GM12878 (cell line): ENCODE data around the gene PTPN12. TPM values are rescaled to one million over a fixed set of nuclear protein-coding genes. Genes with fewer than 3 reads are reported as not detected.
"Not testable (repeated sequence)": the region's sequence is repeated elsewhere in the genome, so short reads cannot be mapped to it uniquely, and the experiment has no call there.

ENCODE experiments used
- ATAC-seq: fragments of 200-7000 bp; cut with Tn5 transposase; 3 replicates; pipeline ENCODE4 v1.9.1; 2020; ENCODE audit warnings: mild to moderate bottlenecking, moderate library complexity
- BruUV-seq: library from RNA; stranded (reverse); fragments of 400-500 nt; replicated peaks from 2 replicates; lab custom pipeline; 2021; lab: Mats Ljungman, UMichigan
- CTCF ChIA-PET: fragments of 300-600 bp; sonication (Branson Sonifier 250); formaldehyde crosslinking; extraction: SDS; loops from one replicate; lab custom pipeline; 2021; ENCODE audit warnings: inconsistent platforms; lab: Yijun Ruan, JAX
- POLR2A ChIA-PET: fragments of 350-600 bp; formaldehyde crosslinking; extraction: SDS; loops from one replicate; lab custom pipeline; 2021; ENCODE audit warnings: inconsistent platforms; lab: Charles Lee
- RAD21 ChIA-PET: fragments of 300-600 bp; sonication (Branson Sonifier 250); formaldehyde crosslinking; loops from one replicate; lab custom pipeline; 2023; ENCODE audit warnings: antibody characterized with exemption; ENCODE audit not compliant: unreplicated experiment; lab: Charles Lee
- SMC1A ChIA-PET: fragments of 300-600 bp; sonication (Branson Sonifier 250); formaldehyde crosslinking; loops from one replicate; lab custom pipeline; 2023; ENCODE audit not compliant: unreplicated experiment, uncharacterized antibody; lab: Charles Lee
- DNase-seq: peaks from one replicate; pipeline ENCODE4 v3.0.0-alpha.2; 2011; ENCODE audit warnings: low read depth, low spot score
- FAIRE-seq: peaks from 3 replicates; lab custom pipeline; 2011; peaks lifted over from hg19 to GRCh38; lab: Jason Lieb, UNC
- H2AFZ ChIP-seq: 2 replicates; pipeline ENCODE4 v1.6.0; 2011; ENCODE audit warnings: low read depth, low read length, control low read depth; ENCODE audit not compliant: control insufficient read depth
- H3K27ac ChIP-seq: 2 replicates; pipeline ENCODE4 v1.5.1; 2011; ENCODE audit warnings: control low read depth; ENCODE audit not compliant: control insufficient read depth, insufficient read depth
- H3K27me3 ChIP-seq, 2 experiments: replicated peaks in 1 of 2; 2 replicates each; pipeline versions ENCODE4 v1.6.0 to v1.6.1; 2011; ENCODE audit warnings: low read length in 1 of 2; ENCODE audit not compliant: control insufficient read depth in 2 of 2, insufficient read depth in 2 of 2
- H3K36me3 ChIP-seq, 2 experiments: 2 replicates each; pipeline ENCODE4 v1.5.1; 2011; ENCODE audit warnings: low read length in 1 of 2; ENCODE audit not compliant: control insufficient read depth in 2 of 2, insufficient read depth in 2 of 2
- H3K4me1 ChIP-seq: 2 replicates; pipeline ENCODE4 v1.6.1; 2011; ENCODE audit warnings: mild to moderate bottlenecking, low read length, moderate library complexity, mixed read lengths; ENCODE audit not compliant: control insufficient read depth, insufficient read depth
- H3K4me2 ChIP-seq: 2 replicates; pipeline ENCODE4 v1.6.0; 2011; ENCODE audit warnings: control low read depth; ENCODE audit not compliant: control insufficient read depth, insufficient read depth
- H3K4me3 ChIP-seq: fragments of 200-600 bp; sonication (generic); 2 replicates; pipeline ENCODE4 v1.5.1; 2016
- H3K79me2 ChIP-seq: 2 replicates; pipeline ENCODE4 v1.6.0; 2011; ENCODE audit warnings: low read length; ENCODE audit not compliant: control insufficient read depth, insufficient read depth
- H3K9ac ChIP-seq: 2 replicates; pipeline ENCODE4 v1.8.0; 2011; ENCODE audit warnings: low read length, control low read depth, mixed read lengths; ENCODE audit not compliant: control insufficient read depth, insufficient read depth
- H3K9me3 ChIP-seq: replicated peaks from 3 replicates; pipeline ENCODE4 v1.5.1; 2011; ENCODE audit warnings: mild to moderate bottlenecking, low read length; ENCODE audit not compliant: control insufficient read depth, insufficient read depth
- H4K20me1 ChIP-seq: 2 replicates; pipeline ENCODE4 v1.6.0; 2011; ENCODE audit not compliant: control insufficient read depth, insufficient read depth
- ATF7 ChIP-seq: fragments of 450-650 bp; IDR thresholded peaks from 2 replicates; pipeline ENCODE4 v1.6.1; 2016; ENCODE audit warnings: low read depth, mild to moderate bottlenecking
- BCL11A ChIP-seq: IDR thresholded peaks from 2 replicates; pipeline ENCODE4 v1.6.1; 2011; ENCODE audit warnings: low read depth, low read length
- BHLHE40 ChIP-seq, 2 experiments: fragments of 450-650 bp in 1 of 2; IDR thresholded peaks; 2 replicates each; pipeline ENCODE4 v1.6.1; 2011 to 2017; ENCODE audit warnings: low read depth in 2 of 2, borderline replicate concordance in 1 of 2, improper control_type of control experiment in 1 of 2, low read length in 1 of 2, mild to moderate bottlenecking in 1 of 2
- BRCA1 ChIP-seq: IDR thresholded peaks from 2 replicates; pipeline ENCODE4 v1.6.1; 2011; ENCODE audit warnings: low read depth, low read length, improper control_type of control experiment
- GABPA ChIP-seq: IDR thresholded peaks from 2 replicates; pipeline ENCODE4 v1.6.1; 2014; ENCODE audit warnings: antibody characterized with exemption, low read depth, mild to moderate bottlenecking, inconsistent platforms
- HDGF ChIP-seq: fragments of 450-650 bp; IDR thresholded peaks from 2 replicates; pipeline ENCODE4 v1.6.1; 2016; ENCODE audit warnings: antibody characterized with exemption
- MXI1 ChIP-seq: fragments of 150-350 bp; IDR thresholded peaks from 2 replicates; pipeline ENCODE4 v1.6.1; 2011; ENCODE audit warnings: low read depth, mild to moderate bottlenecking, inconsistent platforms, low read length, improper control_type of control experiment
- MYB ChIP-seq: fragments of 150-350 bp; IDR thresholded peaks from 2 replicates; pipeline ENCODE4 v1.6.1; 2014; ENCODE audit warnings: mild to moderate bottlenecking, low read depth, low read length, borderline replicate concordance
- RAD21 ChIP-seq: IDR thresholded peaks from 2 replicates; pipeline ENCODE4 v1.6.1; 2011; ENCODE audit warnings: mild to moderate bottlenecking, low read depth, low read length, moderate library complexity; ENCODE audit not compliant: insufficient read depth
- RAD51 ChIP-seq: fragments of 450-650 bp; IDR thresholded peaks from 2 replicates; pipeline ENCODE4 v1.6.1; 2016; ENCODE audit warnings: moderate library complexity, mild to moderate bottlenecking, inconsistent platforms
- RCOR1 ChIP-seq: conservative IDR thresholded peaks from 2 replicates; pipeline ENCODE4 v1.6.1; 2012; ENCODE audit warnings: low read depth, low read length, improper control_type of control experiment
- SUZ12 ChIP-seq: fragments of 200-600 bp; sonication (generic); IDR thresholded peaks from one replicate; pipeline ENCODE4 v1.6.1; 2018; ENCODE audit warnings: antibody characterized with exemption, mild to moderate bottlenecking; ENCODE audit not compliant: unreplicated experiment
- TAF1 ChIP-seq: IDR thresholded peaks from 2 replicates; pipeline ENCODE4 v1.6.1; 2011; ENCODE audit warnings: mild to moderate bottlenecking, low read depth, low read length, borderline replicate concordance
- TBL1XR1 ChIP-seq: IDR thresholded peaks from 2 replicates; pipeline ENCODE4 v1.6.1; 2012; ENCODE audit warnings: low read depth, low read length, improper control_type of control experiment
- ZBED1 ChIP-seq: IDR thresholded peaks from 2 replicates; pipeline ENCODE4 v1.6.1; 2016; ENCODE audit warnings: borderline replicate concordance
- WGBS: methylation state at CpG from one replicate; pipeline ENCODE4 v1.1.6; 2016; ENCODE audit warnings: low lambda C conversion rate; ENCODE audit not compliant: insufficient replicate concordance, insufficient coverage; ENCODE audit errors: missing lambda C conversion rate; 5-methylcytosine and 5-hydroxymethylcytosine counted together
- in situ Hi-C: fragments of 300-500 bp; cut with MboI; formaldehyde crosslinking; loops from 9 replicates; pipeline ENCODE4 v1.14.3; 2018; ENCODE audit warnings: mixed read lengths
- intact Hi-C: fragments of 100-400 bp; cut with micrococcal nuclease; formaldehyde crosslinking; loops from one replicate; pipeline ENCODE4 v1.14.2; 2022; ENCODE audit not compliant: unreplicated experiment
- polyA plus RNA-seq, 11 experiments: library from polyadenylated mRNA; depleted of rRNA in 4 of 11; unstranded in 6 of 11; stranded (reverse) in 5 of 11; fragments of >200 nt; fragmentation: Nextera tagmentation in 4 of 11; fragmentation: Illumina TruSeq in 1 of 11; extraction: Ambion mirVana in 4 of 11; extraction: Trizol in 1 of 11; gene quantifications; 1 replicate in 1 of 11; 2 replicates in 10 of 11; pipeline versions ENCODE4 v1.2.1 to v1.2.3, GENCODE V29; 2011 to 2016; ENCODE audit warnings: inconsistent platforms in 2 of 11, missing spikeins in 2 of 11, low read depth in 1 of 11
- total RNA-seq, 4 experiments: library from RNA; depleted of rRNA in 3 of 4; stranded (reverse); fragments of >200 nt in 3 of 4; fragmentation: Illumina TruSeq in 1 of 4; extraction: Trizol in 1 of 4; gene quantifications; 2 replicates each; pipeline versions ENCODE4 v1.2.1 to v1.2.3, GENCODE V29; 2013 to 2021
- TF ChIP-seq, protein P1 (sequence below): fragments of 450-650 bp; IDR thresholded peaks from 2 replicates; pipeline ENCODE4 v1.6.1; 2017; ENCODE audit warnings: borderline replicate concordance

The PTPN12 gene
- total and polyA plus RNA-seq, 10 of the 15 experiments (the other 5 are each of a cell fraction or from before 2014, with no cell fraction given): 6.6 to 52.9 (median 17.4) TPM

DNA sequence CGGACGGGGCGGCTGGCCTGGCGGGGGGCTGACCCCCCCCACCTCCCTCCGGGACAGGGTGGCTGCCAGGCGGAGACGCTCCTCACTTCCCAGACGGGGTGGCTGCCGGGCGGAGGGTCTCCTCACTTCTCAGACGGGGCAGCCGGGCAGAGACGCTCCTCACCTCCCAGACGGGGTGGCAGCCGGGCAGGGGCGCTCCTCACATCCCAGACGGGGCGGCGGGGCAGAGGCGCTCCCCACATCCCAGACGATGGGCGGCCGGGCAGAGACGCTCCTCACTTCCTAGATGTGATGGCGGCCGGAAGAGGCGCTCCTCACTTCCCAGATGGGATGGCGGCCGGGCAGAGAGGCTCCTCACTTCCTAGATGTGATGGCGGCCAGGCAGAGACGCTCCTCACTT is 3.0 kb upstream of the PTPN12 start:
- intact Hi-C loops, FAIRE-seq: not testable (repeated sequence)

GRCh38 chr7:77536017-77536412 is 1.1 kb upstream of the PTPN12 start:
- no peak for FAIRE-seq
- peak overlapping the region; percentile 89 for H3K4me2 ChIP-seq
- TF ChIP-seq BHLHE40 (IDR thresholded peaks at IDR 0.05; ENCODE audit: borderline replicate concordance in 1 of 2, low read depth in 2 of 2, low read length in 1 of 2): no peak
- no peak for TF ChIP-seq ZBED1
- TF ChIP-seq HDGF: no peak
- TF ChIP-seq, protein P1, sequence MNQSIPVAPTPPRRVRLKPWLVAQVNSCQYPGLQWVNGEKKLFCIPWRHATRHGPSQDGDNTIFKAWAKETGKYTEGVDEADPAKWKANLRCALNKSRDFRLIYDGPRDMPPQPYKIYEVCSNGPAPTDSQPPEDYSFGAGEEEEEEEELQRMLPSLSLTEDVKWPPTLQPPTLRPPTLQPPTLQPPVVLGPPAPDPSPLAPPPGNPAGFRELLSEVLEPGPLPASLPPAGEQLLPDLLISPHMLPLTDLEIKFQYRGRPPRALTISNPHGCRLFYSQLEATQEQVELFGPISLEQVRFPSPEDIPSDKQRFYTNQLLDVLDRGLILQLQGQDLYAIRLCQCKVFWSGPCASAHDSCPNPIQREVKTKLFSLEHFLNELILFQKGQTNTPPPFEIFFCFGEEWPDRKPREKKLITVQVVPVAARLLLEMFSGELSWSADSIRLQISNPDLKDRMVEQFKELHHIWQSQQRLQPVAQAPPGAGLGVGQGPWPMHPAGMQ: no peak
- TF ChIP-seq BRCA1: no peak
- TF ChIP-seq MXI1: no peak
- TF ChIP-seq BCL11A: no peak
- TF ChIP-seq TAF1: no peak
- no peak for TF ChIP-seq MYB
- TF ChIP-seq TBL1XR1: no peak
- no peak for TF ChIP-seq RAD51
- TF ChIP-seq ATF7: no peak
- no peak for TF ChIP-seq RCOR1
- TF ChIP-seq GABPA: no peak
- TF ChIP-seq RAD21: no peak
- TF ChIP-seq SUZ12: no peak

More for the DNA sequence above, 3.0 kb upstream of the PTPN12 start:
- H3K4me3 ChIP-seq, CTCF ChIA-PET, RAD21 ChIA-PET, H3K4me1 ChIP-seq, H3K4me2 ChIP-seq, H3K9me3 ChIP-seq, H3K27ac ChIP-seq, ATAC-seq, POLR2A ChIA-PET, H2AFZ ChIP-seq, DNase-seq, H3K27me3 ChIP-seq, in situ Hi-C loops, BruUV-seq, SMC1A ChIA-PET, H3K36me3 ChIP-seq, H3K9ac ChIP-seq, H4K20me1 ChIP-seq: not testable (repeated sequence)
- 94% methylated on average over 8 of the region's 31 CpGs for WGBS
- H3K79me2 ChIP-seq: peaks cover 22% of the 10 kb centered on the region

More at GRCh38 chr7:77536017-77536412, 1.1 kb upstream of the PTPN12 start:
- Histone ChIP-seq H3K4me1 (peaks cover under 1% of the 10 kb centered on the region; the same call in 1 of the 2 replicates), H3K27me3 (no peaks in the 10 kb centered on the region), H3K9me3 (no peaks in the 10 kb centered on the region), H2AFZ (peak overlapping the region; percentile 91), H3K4me3 (peak overlapping the region; percentile 77), H3K9ac (peak overlapping the region; percentile 68), H4K20me1 (no peaks in the 10 kb centered on the region), H3K79me2 (peaks cover 37% of the 10 kb centered on the region), H3K27ac (peak overlapping the region; percentile 78; the same call in 1 of the 2 replicates), H3K36me3 (no peaks in the 10 kb centered on the region)
- ChIA-PET POLR2A (interaction anchor here (0.6 to 1.5 kb wide), 18 partner anchors 12 to 1216 kb away, joined by 3 to 10 read pairs (median 4); no protein-coding TSS in a partner anchor), SMC1A (interaction anchor here (0.8 to 1.8 kb wide), 4 partner anchors 28 to 166 kb away, joined by 3 to 9 read pairs (median 4); no protein-coding TSS in a partner anchor), CTCF (interaction anchor here (0.9 to 1.3 kb wide), 4 partner anchors 74 to 205 kb away, joined by 3 to 4 read pairs (median 3); no protein-coding TSS in a partner anchor), RAD21 (interaction anchor here (0.6 to 2.8 kb wide), 7 partner anchors 11 to 201 kb away, joined by 3 to 14 read pairs (median 3); no protein-coding TSS in a partner anchor)
- DNase-seq (no peak), ATAC-seq (no peak)
- WGBS: 44% methylated on average over 9 of the region's 9 CpGs
- BruUV-seq: no TSS peak
- intact Hi-C loops (loop anchor here (5.0 kb wide), 2 partner anchors 74 to 184 kb away; no protein-coding TSS in a partner anchor), in situ Hi-C loops (no loop called here)
